Liver (tissue), 9 donors: ENCODE measurements around the gene FHOD1. TPM values are rescaled to one million over a fixed set of nuclear protein-coding genes. Genes with fewer than 3 reads are reported as not detected.

Experiments used
- DNase-seq: peaks from one replicate; pipeline ENCODE4 v3.0.0-alpha.2; 2017; ENCODE audit warnings: low spot score
- H3K27ac ChIP-seq, 2 donors: one replicate each; pipeline ENCODE4 v1.7.0; 2013; ENCODE audit warnings: inconsistent platforms in 2 of 2, low read length in 2 of 2, control low read depth in 1 of 2, low read depth in 1 of 2, mild to moderate bottlenecking in 1 of 2
- H3K27me3 ChIP-seq, 4 donors: one replicate each; pipeline versions ENCODE4 v1.6.1 to v1.7.0; 2013; ENCODE audit warnings: low read length in 3 of 4, inconsistent platforms in 1 of 4, mild to moderate bottlenecking in 1 of 4, moderate library complexity in 1 of 4; ENCODE audit not compliant: control insufficient read depth in 4 of 4, insufficient read depth in 4 of 4
- H3K36me3 ChIP-seq, 4 donors: one replicate each; pipeline versions ENCODE4 v1.6.1 to v1.7.0; 2013; ENCODE audit warnings: low read length in 3 of 4, mild to moderate bottlenecking in 3 of 4, low read depth in 1 of 4, moderate library complexity in 1 of 4; ENCODE audit not compliant: control insufficient read depth in 4 of 4, insufficient read depth in 3 of 4
- H3K4me1 ChIP-seq, 4 donors: one replicate each; pipeline versions ENCODE4 v1.6.1 to v1.7.0; 2013; ENCODE audit warnings: low read length in 3 of 4, mild to moderate bottlenecking in 3 of 4, moderate library complexity in 1 of 4; ENCODE audit not compliant: control insufficient read depth in 4 of 4, insufficient read depth in 4 of 4
- H3K4me3 ChIP-seq, 3 donors: one replicate each; pipeline versions ENCODE4 v1.6.1 to v1.7.0; 2013; ENCODE audit warnings: low read length in 3 of 3, control low read depth in 1 of 3, low read depth in 1 of 3, mild to moderate bottlenecking in 1 of 3
- H3K9ac ChIP-seq, 2 donors: one replicate each; pipeline ENCODE4 v1.7.0; 2013; ENCODE audit warnings: low read length in 2 of 2, mild to moderate bottlenecking in 2 of 2, moderate library complexity in 2 of 2, control low read depth in 1 of 2, low read depth in 1 of 2
- H3K9me3 ChIP-seq, 4 donors: one replicate each; pipeline versions ENCODE4 v1.6.1 to v1.7.0; 2013; ENCODE audit warnings: low read length in 3 of 4; ENCODE audit not compliant: control insufficient read depth in 4 of 4
- CTCF ChIP-seq: fragments of 150-350 bp; IDR thresholded peaks from 2 replicates; pipeline ENCODE4 v1.5.1; 2017; ENCODE audit warnings: improper control_type of control experiment, low read depth, low read length; ENCODE audit not compliant: missing input control
- EGR1 ChIP-seq, 2 donors: IDR thresholded peaks; 2 replicates each; pipeline ENCODE4 v1.6.1; 2016 to 2018; ENCODE audit warnings: antibody characterized with exemption in 2 of 2, low read depth in 2 of 2
- FOXA2 ChIP-seq: IDR thresholded peaks from 2 replicates; pipeline ENCODE4 v1.6.1; 2016; ENCODE audit warnings: antibody characterized with exemption
- GABPA ChIP-seq, 2 donors: IDR thresholded peaks in 1 of 2; conservative IDR thresholded peaks in 1 of 2; 2 replicates each; pipeline ENCODE4 v1.6.1; 2016; ENCODE audit warnings: antibody characterized with exemption in 2 of 2, mild to moderate bottlenecking in 1 of 2, moderate library complexity in 1 of 2
- HNF4A ChIP-seq, 2 donors: conservative IDR thresholded peaks; 2 replicates each; pipeline ENCODE4 v1.6.1; 2016; ENCODE audit warnings: antibody characterized with exemption in 2 of 2, mild to moderate bottlenecking in 2 of 2
- HNF4G ChIP-seq: IDR thresholded peaks from 2 replicates; pipeline ENCODE4 v1.6.1; 2016; ENCODE audit warnings: antibody characterized with exemption
- JUND ChIP-seq, 2 donors: IDR thresholded peaks; 2 replicates each; pipeline ENCODE4 v1.6.1; 2016; ENCODE audit warnings: antibody characterized with exemption in 2 of 2
- NR2F2 ChIP-seq: IDR thresholded peaks from 2 replicates; pipeline ENCODE4 v1.6.1; 2016; ENCODE audit warnings: antibody characterized with exemption
- RAD21 ChIP-seq, 2 donors: IDR thresholded peaks; 2 replicates each; pipeline ENCODE4 v1.6.1; 2016; ENCODE audit warnings: antibody characterized with exemption in 2 of 2, mild to moderate bottlenecking in 2 of 2
- REST ChIP-seq: IDR thresholded peaks from 2 replicates; pipeline ENCODE4 v1.6.1; 2016; ENCODE audit warnings: antibody characterized with exemption, mild to moderate bottlenecking
- RXRA ChIP-seq, 2 donors: IDR thresholded peaks; 2 replicates each; pipeline ENCODE4 v1.6.1; 2017 to 2018; ENCODE audit warnings: antibody characterized with exemption in 2 of 2, mild to moderate bottlenecking in 1 of 2
- TAF1 ChIP-seq: conservative IDR thresholded peaks from 2 replicates; pipeline ENCODE4 v1.6.1; 2016; ENCODE audit warnings: antibody characterized with exemption, mild to moderate bottlenecking
- YY1 ChIP-seq: IDR thresholded peaks from 2 replicates; pipeline ENCODE4 v1.6.1; 2016; ENCODE audit warnings: antibody characterized with exemption, mild to moderate bottlenecking
- ZBTB33 ChIP-seq: IDR thresholded peaks from 2 replicates; pipeline ENCODE4 v1.6.1; 2016; ENCODE audit warnings: antibody characterized with exemption
- WGBS: extraction: QIAGEN DNeasy Blood & Tissue Kit; methylation state at CpG from one replicate; pipeline ENCODE4 v1.1.7; 2013; 5-methylcytosine and 5-hydroxymethylcytosine counted together
- polyA plus RNA-seq, 2 donors: library from polyadenylated mRNA; stranded (reverse) in 1 of 2; unstranded in 1 of 2; fragments of 200-250 nt in 1 of 2; fragments of >200 nt in 1 of 2; fragmentation: Nextera tagmentation in 1 of 2; extraction: Ambion mirVana in 1 of 2; gene quantifications; one replicate each; pipeline versions ENCODE4 v1.2.1 to v1.2.3, GENCODE V29; 2013 to 2015
- total RNA-seq, 2 donors: library from RNA; depleted of rRNA; stranded (reverse); fragments of >200 nt; gene quantifications; one replicate each; pipeline ENCODE4 v1.2.3, GENCODE V29; 2014
- donor health status: healthy.
- donor health status: healthy.
- donor health status: healthy.
- donor health status: healthy.
- donor health status: healthy.

The FHOD1 gene
- total and polyA plus RNA-seq, 4 donors, result 2.2 to 6.4 (median 4.1) TPM

- no peak for DNase-seq
- Histone ChIP-seq H3K27ac (no peak overlapping the region), H3K4me1 (peaks cover 2 to 19% (median 8%) of the 10 kb centered on the region in 4 donors), H3K27me3 (no peaks in the 10 kb centered on the region), H3K36me3 (peaks cover 2 to 35% (median 11%) of the 10 kb centered on the region in 4 donors), H3K9ac (no peak overlapping the region), H3K4me3 (no peak overlapping the region), H3K9me3 (no peaks in the 10 kb centered on the region)
- WGBS, result 97% methylated on average over 12 of the region's 12 CpGs
- TF ChIP-seq EGR1 (IDR thresholded peaks at IDR 0.05; ENCODE audit: low read depth in 2 of 2), result no peak
- no peak for TF ChIP-seq YY1
- TF ChIP-seq RXRA (IDR thresholded peaks at IDR 0.05), result no peak
- TF ChIP-seq CTCF, result no peak
- no peak for TF ChIP-seq HNF4A (conservative IDR thresholded peaks at IDR 0.05)
- no peak for TF ChIP-seq GABPA (IDR thresholded peaks at IDR 0.05 in 1 of 2, conservative IDR thresholded peaks at IDR 0.05 in 1 of 2)
- no peak for TF ChIP-seq NR2F2
- no peak for TF ChIP-seq JUND (IDR thresholded peaks at IDR 0.05)
- TF ChIP-seq REST, result no peak
- no peak for TF ChIP-seq RAD21 (IDR thresholded peaks at IDR 0.05)
- no peak for TF ChIP-seq ZBTB33
- TF ChIP-seq TAF1, result no peak
- no peak for TF ChIP-seq HNF4G
Observed at GRCh38 chr16:67202426-67202825, 44.9 kb downstream of the FHOD1 start.

GRCh38 chr16:67201411-67202345 is 45.6 kb downstream of the FHOD1 start:
- peaks cover 3 to 43% (median 15%) of the 10 kb centered on the region in 4 donors for H3K36me3 ChIP-seq
- no peak overlapping the region for H3K4me3 ChIP-seq
- peaks cover 2 to 19% (median 8%) of the 10 kb centered on the region in 4 donors for H3K4me1 ChIP-seq
- DNase-seq, result no peak
- no peak overlapping the region for H3K27ac ChIP-seq
- H3K27me3 ChIP-seq, result no peaks in the 10 kb centered on the region
- H3K9ac ChIP-seq, result no peak overlapping the region
- WGBS, result 96% methylated on average over 40 of the region's 40 CpGs
- TF ChIP-seq FOXA2 (no peak), YY1 (no peak)
- H3K9me3 ChIP-seq, result no peaks in the 10 kb centered on the region
